HCT116 (cell line): Measurements from ENCODE around the gene NRTN.

Experiments used
- JUND ChIP-seq: IDR thresholded peaks from 2 replicates; pipeline ENCODE4 v1.6.1; 2012
- SP1 ChIP-seq: IDR thresholded peaks from 2 replicates; pipeline ENCODE4 v1.6.1; 2012; ENCODE audit warnings: low read depth
- TF ChIP-seq, protein P1 (sequence below), 3 experiments: fragments of 200-600 bp in 1 of 3; sonication (generic) in 1 of 3; IDR thresholded peaks in 2 of 3; conservative IDR thresholded peaks in 1 of 3; 2 replicates each; pipeline ENCODE4 v1.5.1; 2012 to 2017; ENCODE audit warnings: low read depth in 2 of 3, low read length in 2 of 3, antibody characterized with exemption in 1 of 3, borderline replicate concordance in 1 of 3, control low read depth in 1 of 3, mild to moderate bottlenecking in 1 of 3, mixed read lengths in 1 of 3, mixed run types in 1 of 3, moderate library complexity in 1 of 3; ENCODE audit not compliant: insufficient read depth in 1 of 3

DNA sequence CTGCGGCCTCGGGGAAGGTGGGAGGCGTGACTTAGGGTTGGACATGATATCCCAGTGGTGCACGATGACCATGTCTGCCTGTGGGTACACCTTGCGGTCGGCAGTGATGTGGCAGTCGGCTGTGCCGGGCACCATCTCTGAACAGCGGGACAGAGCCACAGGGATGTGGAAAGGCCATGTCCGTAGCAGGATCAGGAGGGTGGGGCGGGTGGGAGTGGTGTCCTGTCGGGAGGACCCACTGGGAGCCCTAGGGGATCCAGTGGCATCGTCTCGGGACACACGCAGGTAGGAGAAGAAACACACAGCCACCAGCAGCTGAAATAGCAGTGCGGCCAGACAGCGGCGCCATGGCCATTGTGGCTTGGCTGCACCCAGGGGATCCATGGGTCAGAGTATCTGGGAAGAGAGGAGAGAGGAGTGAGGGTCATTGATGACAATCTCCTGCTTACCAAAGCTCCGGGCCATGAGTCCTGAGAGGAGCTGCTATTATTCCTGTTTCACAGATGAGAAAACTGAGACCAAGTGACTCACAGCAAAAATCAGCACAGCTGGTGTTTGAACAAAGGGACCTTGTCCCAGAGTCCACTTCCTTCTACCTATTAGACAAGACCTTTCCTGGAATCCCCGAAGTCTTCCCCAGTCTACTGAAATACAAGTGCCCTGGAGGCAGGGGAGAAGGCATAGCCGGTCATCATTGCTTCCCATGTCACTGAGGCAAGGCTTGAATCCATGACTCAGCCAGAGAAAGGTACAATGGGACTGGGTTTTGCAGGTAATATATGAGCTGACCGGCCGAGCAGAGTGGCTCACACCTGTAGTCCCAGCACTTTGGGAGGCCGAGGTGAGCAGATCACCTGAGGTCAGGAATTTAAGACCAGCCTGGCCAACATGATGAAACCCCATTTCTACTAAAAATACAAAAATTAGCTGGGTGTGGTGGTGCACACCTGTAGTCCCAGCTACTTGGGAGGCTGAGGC lies 39.9 kb downstream of the NRTN start:
- TF ChIP-seq, protein P1, sequence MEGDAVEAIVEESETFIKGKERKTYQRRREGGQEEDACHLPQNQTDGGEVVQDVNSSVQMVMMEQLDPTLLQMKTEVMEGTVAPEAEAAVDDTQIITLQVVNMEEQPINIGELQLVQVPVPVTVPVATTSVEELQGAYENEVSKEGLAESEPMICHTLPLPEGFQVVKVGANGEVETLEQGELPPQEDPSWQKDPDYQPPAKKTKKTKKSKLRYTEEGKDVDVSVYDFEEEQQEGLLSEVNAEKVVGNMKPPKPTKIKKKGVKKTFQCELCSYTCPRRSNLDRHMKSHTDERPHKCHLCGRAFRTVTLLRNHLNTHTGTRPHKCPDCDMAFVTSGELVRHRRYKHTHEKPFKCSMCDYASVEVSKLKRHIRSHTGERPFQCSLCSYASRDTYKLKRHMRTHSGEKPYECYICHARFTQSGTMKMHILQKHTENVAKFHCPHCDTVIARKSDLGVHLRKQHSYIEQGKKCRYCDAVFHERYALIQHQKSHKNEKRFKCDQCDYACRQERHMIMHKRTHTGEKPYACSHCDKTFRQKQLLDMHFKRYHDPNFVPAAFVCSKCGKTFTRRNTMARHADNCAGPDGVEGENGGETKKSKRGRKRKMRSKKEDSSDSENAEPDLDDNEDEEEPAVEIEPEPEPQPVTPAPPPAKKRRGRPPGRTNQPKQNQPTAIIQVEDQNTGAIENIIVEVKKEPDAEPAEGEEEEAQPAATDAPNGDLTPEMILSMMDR (IDR thresholded peaks at IDR 0.05 in 2 of 3, conservative IDR thresholded peaks at IDR 0.05 in 1 of 3; ENCODE audit: borderline replicate concordance in 1 of 3, insufficient read depth in 1 of 3, low read depth in 2 of 3, low read length in 2 of 3) = no peak
- TF ChIP-seq SP1 (no peak), JUND (no peak)
